ENCODE measurements around the gene ZC3H4. TPM values are rescaled to one million over a fixed set of nuclear protein-coding genes. Genes with fewer than 3 reads are reported as not detected.
A peak's percentile ranks its signal among the peaks of the same experiment; 100 is the strongest.

Gene ZC3H4
- total and polyA plus RNA-seq, 9 of the 15 experiments (the other 6 are each of a cell fraction or from before 2014, with no cell fraction given): 2.2 to 75.6 (median 18.3) TPM

DNA sequence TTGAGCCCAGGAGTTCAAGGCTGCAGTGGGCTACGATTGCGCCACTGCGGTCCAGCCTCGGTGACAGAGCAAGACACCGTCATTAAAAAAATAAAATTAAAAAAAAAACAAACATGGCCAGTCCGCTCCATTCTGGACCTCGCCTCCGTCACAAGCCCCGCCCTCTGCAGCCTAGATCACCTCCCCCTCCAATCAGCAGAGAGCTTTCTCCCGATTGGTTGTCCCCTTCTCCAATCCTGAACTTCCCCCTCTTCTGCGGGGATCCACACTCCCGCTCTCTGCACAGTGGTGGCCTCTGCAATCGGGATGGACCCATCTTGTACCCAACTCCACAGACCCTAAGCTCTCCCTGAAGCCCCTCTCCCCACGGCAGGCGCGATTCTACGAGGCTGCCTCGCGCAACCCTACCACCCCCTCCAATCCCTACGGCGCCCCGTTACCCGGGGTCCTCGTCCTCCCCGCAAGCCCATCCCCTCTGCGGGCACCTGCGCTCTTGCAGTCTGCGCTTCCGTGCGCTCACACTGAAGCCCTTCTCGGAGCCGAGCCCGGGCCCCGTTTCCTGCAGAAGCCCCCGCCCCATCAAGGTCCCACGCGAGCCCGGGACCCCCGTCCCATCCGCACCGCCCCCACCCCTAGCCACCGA is 65.7 kb downstream of the ZC3H4 start (continued):
- TF ChIP-seq, protein P1, sequence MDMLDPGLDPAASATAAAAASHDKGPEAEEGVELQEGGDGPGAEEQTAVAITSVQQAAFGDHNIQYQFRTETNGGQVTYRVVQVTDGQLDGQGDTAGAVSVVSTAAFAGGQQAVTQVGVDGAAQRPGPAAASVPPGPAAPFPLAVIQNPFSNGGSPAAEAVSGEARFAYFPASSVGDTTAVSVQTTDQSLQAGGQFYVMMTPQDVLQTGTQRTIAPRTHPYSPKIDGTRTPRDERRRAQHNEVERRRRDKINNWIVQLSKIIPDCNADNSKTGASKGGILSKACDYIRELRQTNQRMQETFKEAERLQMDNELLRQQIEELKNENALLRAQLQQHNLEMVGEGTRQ (CRISPR knock-in tag; IDR thresholded peaks at IDR 0.05): no peak
- TF ChIP-seq ZNF695 (CRISPR knock-in tag; IDR thresholded peaks at IDR 0.05) (no peak), ZNF780A (CRISPR knock-in tag; IDR thresholded peaks at IDR 0.05) (no peak), ETS2 (tag; IDR thresholded peaks at IDR 0.05; ENCODE audit: borderline replicate concordance, poor library complexity, severe bottlenecking) (no peak), SMARCE1 (IDR thresholded peaks at IDR 0.05) (no peak), CBFA2T3 (IDR thresholded peaks at IDR 0.05) (no peak), ZNF12 (CRISPR knock-in tag; IDR thresholded peaks at IDR 0.05) (no peak), BMI1 (IDR thresholded peaks at IDR 0.05; ENCODE audit: low read length) (no peak), HNRNPUL1 (IDR thresholded peaks at IDR 0.05; ENCODE audit: low read length) (no peak), HDAC8 (tag; IDR thresholded peaks at IDR 0.05) (no peak), CBFB (CRISPR knock-in tag; IDR thresholded peaks at IDR 0.05) (no peak), ZNF668 (CRISPR knock-in tag; IDR thresholded peaks at IDR 0.05) (no peak), PHF8 (IDR thresholded peaks at IDR 0.05; ENCODE audit: borderline replicate concordance, low read length) (peak; percentile 70; the same call in 1 of the 2 replicates), NCOA6 (IDR thresholded peaks at IDR 0.05) (no peak), NFRKB (IDR thresholded peaks at IDR 0.05; ENCODE audit: low read depth) (no peak)
- TF ChIP-seq, protein P2, sequence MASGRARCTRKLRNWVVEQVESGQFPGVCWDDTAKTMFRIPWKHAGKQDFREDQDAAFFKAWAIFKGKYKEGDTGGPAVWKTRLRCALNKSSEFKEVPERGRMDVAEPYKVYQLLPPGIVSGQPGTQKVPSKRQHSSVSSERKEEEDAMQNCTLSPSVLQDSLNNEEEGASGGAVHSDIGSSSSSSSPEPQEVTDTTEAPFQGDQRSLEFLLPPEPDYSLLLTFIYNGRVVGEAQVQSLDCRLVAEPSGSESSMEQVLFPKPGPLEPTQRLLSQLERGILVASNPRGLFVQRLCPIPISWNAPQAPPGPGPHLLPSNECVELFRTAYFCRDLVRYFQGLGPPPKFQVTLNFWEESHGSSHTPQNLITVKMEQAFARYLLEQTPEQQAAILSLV (tag; IDR thresholded peaks at IDR 0.05): no peak
- TF ChIP-seq, protein P3, sequence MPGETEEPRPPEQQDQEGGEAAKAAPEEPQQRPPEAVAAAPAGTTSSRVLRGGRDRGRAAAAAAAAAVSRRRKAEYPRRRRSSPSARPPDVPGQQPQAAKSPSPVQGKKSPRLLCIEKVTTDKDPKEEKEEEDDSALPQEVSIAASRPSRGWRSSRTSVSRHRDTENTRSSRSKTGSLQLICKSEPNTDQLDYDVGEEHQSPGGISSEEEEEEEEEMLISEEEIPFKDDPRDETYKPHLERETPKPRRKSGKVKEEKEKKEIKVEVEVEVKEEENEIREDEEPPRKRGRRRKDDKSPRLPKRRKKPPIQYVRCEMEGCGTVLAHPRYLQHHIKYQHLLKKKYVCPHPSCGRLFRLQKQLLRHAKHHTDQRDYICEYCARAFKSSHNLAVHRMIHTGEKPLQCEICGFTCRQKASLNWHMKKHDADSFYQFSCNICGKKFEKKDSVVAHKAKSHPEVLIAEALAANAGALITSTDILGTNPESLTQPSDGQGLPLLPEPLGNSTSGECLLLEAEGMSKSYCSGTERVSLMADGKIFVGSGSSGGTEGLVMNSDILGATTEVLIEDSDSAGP (CRISPR knock-in tag; IDR thresholded peaks at IDR 0.05): no peak
- TF ChIP-seq, protein P4, sequence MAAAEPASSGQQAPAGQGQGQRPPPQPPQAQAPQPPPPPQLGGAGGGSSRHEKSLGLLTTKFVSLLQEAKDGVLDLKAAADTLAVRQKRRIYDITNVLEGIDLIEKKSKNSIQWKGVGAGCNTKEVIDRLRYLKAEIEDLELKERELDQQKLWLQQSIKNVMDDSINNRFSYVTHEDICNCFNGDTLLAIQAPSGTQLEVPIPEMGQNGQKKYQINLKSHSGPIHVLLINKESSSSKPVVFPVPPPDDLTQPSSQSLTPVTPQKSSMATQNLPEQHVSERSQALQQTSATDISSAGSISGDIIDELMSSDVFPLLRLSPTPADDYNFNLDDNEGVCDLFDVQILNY (CRISPR knock-in tag; IDR thresholded peaks at IDR 0.05): no peak
- TF ChIP-seq, protein P5, sequence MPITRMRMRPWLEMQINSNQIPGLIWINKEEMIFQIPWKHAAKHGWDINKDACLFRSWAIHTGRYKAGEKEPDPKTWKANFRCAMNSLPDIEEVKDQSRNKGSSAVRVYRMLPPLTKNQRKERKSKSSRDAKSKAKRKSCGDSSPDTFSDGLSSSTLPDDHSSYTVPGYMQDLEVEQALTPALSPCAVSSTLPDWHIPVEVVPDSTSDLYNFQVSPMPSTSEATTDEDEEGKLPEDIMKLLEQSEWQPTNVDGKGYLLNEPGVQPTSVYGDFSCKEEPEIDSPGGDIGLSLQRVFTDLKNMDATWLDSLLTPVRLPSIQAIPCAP (CRISPR knock-in tag; IDR thresholded peaks at IDR 0.05; ENCODE audit: borderline replicate concordance): no peak
- TF ChIP-seq, protein P6, sequence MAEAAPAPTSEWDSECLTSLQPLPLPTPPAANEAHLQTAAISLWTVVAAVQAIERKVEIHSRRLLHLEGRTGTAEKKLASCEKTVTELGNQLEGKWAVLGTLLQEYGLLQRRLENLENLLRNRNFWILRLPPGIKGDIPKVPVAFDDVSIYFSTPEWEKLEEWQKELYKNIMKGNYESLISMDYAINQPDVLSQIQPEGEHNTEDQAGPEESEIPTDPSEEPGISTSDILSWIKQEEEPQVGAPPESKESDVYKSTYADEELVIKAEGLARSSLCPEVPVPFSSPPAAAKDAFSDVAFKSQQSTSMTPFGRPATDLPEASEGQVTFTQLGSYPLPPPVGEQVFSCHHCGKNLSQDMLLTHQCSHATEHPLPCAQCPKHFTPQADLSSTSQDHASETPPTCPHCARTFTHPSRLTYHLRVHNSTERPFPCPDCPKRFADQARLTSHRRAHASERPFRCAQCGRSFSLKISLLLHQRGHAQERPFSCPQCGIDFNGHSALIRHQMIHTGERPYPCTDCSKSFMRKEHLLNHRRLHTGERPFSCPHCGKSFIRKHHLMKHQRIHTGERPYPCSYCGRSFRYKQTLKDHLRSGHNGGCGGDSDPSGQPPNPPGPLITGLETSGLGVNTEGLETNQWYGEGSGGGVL (CRISPR knock-in tag; IDR thresholded peaks at IDR 0.05): no peak
- TF ChIP-seq, protein P7, sequence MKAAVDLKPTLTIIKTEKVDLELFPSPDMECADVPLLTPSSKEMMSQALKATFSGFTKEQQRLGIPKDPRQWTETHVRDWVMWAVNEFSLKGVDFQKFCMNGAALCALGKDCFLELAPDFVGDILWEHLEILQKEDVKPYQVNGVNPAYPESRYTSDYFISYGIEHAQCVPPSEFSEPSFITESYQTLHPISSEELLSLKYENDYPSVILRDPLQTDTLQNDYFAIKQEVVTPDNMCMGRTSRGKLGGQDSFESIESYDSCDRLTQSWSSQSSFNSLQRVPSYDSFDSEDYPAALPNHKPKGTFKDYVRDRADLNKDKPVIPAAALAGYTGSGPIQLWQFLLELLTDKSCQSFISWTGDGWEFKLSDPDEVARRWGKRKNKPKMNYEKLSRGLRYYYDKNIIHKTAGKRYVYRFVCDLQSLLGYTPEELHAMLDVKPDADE (conservative IDR thresholded peaks at IDR 0.05; ENCODE audit: control insufficient read depth, low read depth, low read length): peak; percentile 37; the same call in 1 of the 2 replicates
